H1 (cell line): ENCODE measurements around the gene MLN.

ENCODE experiments used
- CHD2 ChIP-seq: IDR thresholded peaks from 2 replicates; pipeline ENCODE4 v1.6.1; 2012; ENCODE audit warnings: low read length, improper control_type of control experiment
- CTCF ChIP-seq, 3 experiments: IDR thresholded peaks; 1 replicate in 2 of 3; 2 replicates in 1 of 3; pipeline versions ENCODE4 v1.5.1 to v1.6.1; 2011; ENCODE audit warnings: low read length in 3 of 3, mild to moderate bottlenecking in 3 of 3, inconsistent platforms in 2 of 3, low read depth in 1 of 3, moderate library complexity in 1 of 3; ENCODE audit not compliant: insufficient read depth in 1 of 3; ENCODE audit errors: control extremely low read depth in 1 of 3
- EZH2 ChIP-seq: fragments of 200-600 bp; sonication (generic); IDR thresholded peaks from 2 replicates; pipeline ENCODE4 v1.7.1; 2012; ENCODE audit warnings: low read depth, mild to moderate bottlenecking, moderate library complexity, low read length, inconsistent platforms; ENCODE audit not compliant: severe bottlenecking
- GTF2F1 ChIP-seq: IDR thresholded peaks from 2 replicates; pipeline ENCODE4 v1.6.1; 2012; ENCODE audit warnings: low read depth, low read length, improper control_type of control experiment, borderline replicate concordance
- NRF1 ChIP-seq: IDR thresholded peaks from 2 replicates; pipeline ENCODE4 v1.6.1; 2011; ENCODE audit warnings: mild to moderate bottlenecking, low read depth, low read length, improper control_type of control experiment
- POLR2A ChIP-seq, 2 experiments: IDR thresholded peaks; 1 replicate in 1 of 2; 2 replicates in 1 of 2; pipeline ENCODE4 v1.6.1; 2011; ENCODE audit warnings: low read depth in 2 of 2, low read length in 2 of 2, mild to moderate bottlenecking in 2 of 2; ENCODE audit errors: control extremely low read depth in 1 of 2
- POLR2AphosphoS5 ChIP-seq: IDR thresholded peaks from 2 replicates; pipeline ENCODE4 v1.6.1; 2011; ENCODE audit warnings: low read depth, low read length
- SIN3A ChIP-seq, 2 experiments: IDR thresholded peaks in 1 of 2; conservative IDR thresholded peaks in 1 of 2; 2 replicates each; pipeline ENCODE4 v1.6.1; 2011 to 2012; ENCODE audit warnings: low read length in 2 of 2, improper control_type of control experiment in 1 of 2, low read depth in 1 of 2, mild to moderate bottlenecking in 1 of 2
- SUZ12 ChIP-seq: fragments of 200-600 bp; sonication (generic); IDR thresholded peaks from 2 replicates; pipeline ENCODE4 v1.6.1; 2012; ENCODE audit warnings: mild to moderate bottlenecking, inconsistent platforms, low read length, moderate library complexity, mixed read lengths
- TAF1 ChIP-seq: IDR thresholded peaks from 2 replicates; pipeline ENCODE4 v1.6.1; 2011; ENCODE audit warnings: mild to moderate bottlenecking, low read depth, low read length
- TBP ChIP-seq: IDR thresholded peaks from 2 replicates; pipeline ENCODE4 v1.6.1; 2011; ENCODE audit warnings: low read depth, low read length, improper control_type of control experiment
- USF2 ChIP-seq: IDR thresholded peaks from 2 replicates; pipeline ENCODE4 v1.6.1; 2011; ENCODE audit warnings: low read length, improper control_type of control experiment

- TF ChIP-seq POLR2A (IDR thresholded peaks at IDR 0.05; ENCODE audit: control extremely low read depth in 1 of 2, low read depth in 2 of 2, low read length in 2 of 2), result no peak
- TF ChIP-seq TBP, result no peak
- no peak for TF ChIP-seq NRF1
- TF ChIP-seq SUZ12, result no peak
- no peak for TF ChIP-seq EZH2
- no peak for TF ChIP-seq SIN3A (conservative IDR thresholded peaks at IDR 0.05 in 1 of 2, IDR thresholded peaks at IDR 0.05 in 1 of 2; ENCODE audit: low read depth in 1 of 2, low read length in 2 of 2)
- TF ChIP-seq CTCF (IDR thresholded peaks at IDR 0.05; ENCODE audit: control extremely low read depth in 1 of 3, insufficient read depth in 1 of 3, low read depth in 1 of 3, low read length in 3 of 3), result no peak
- TF ChIP-seq POLR2AphosphoS5, result no peak
- no peak for TF ChIP-seq USF2
- TF ChIP-seq GTF2F1, result no peak
- TF ChIP-seq TAF1, result no peak
- no peak for TF ChIP-seq CHD2
Observed at GRCh38 chr6:33762713-33763112, 41.1 kb downstream of the MLN start.
